HG02678 (cell line): ENCODE measurements around the gene RGS12.

Experiments used
- ATAC-seq: cut with Tn5 transposase; IDR thresholded peaks from one replicate; pipeline ENCODE4 v1.9.1; 2021; ENCODE audit warnings: mild to moderate bottlenecking, moderate library complexity; ENCODE audit not compliant: unreplicated experiment

Gene RGS12

GRCh38 chr4:3269991-3270611, 22.7 kb upstream of the RGS12 start:
- no peak for ATAC-seq

GRCh38 chr4:3271131-3271530, 21.7 kb upstream of the RGS12 start:
- ATAC-seq = no peak

- no peak for ATAC-seq
Measured at GRCh38 chr4:3276986-3277385, 15.8 kb upstream of the RGS12 start.

GRCh38 chr4:3280466-3280865, 12.4 kb upstream of the RGS12 start:
- ATAC-seq = no peak

- no peak for ATAC-seq
Measured at GRCh38 chr4:3283483-3283882, 9.3 kb upstream of the RGS12 start.

GRCh38 chr4:3283916-3284315, 8.9 kb upstream of the RGS12 start:
- no peak for ATAC-seq

- no peak for ATAC-seq
Measured at GRCh38 chr4:3284734-3285557, 7.9 kb upstream of the RGS12 start.

- ATAC-seq = peak; percentile 95
Measured at GRCh38 chr4:3285558-3286334, 7.1 kb upstream of the RGS12 start.

- ATAC-seq = no peak
Measured at GRCh38 chr4:3286335-3287175, 6.3 kb upstream of the RGS12 start.

GRCh38 chr4:3287271-3287971, 5.4 kb upstream of the RGS12 start:
- ATAC-seq = no peak

GRCh38 chr4:3287972-3288570, 4.8 kb upstream of the RGS12 start:
- ATAC-seq = no peak

- no peak for ATAC-seq
Measured at GRCh38 chr4:3288571-3289094, 4.2 kb upstream of the RGS12 start.

- ATAC-seq = no peak
Measured at GRCh38 chr4:3290476-3290875, 2.3 kb upstream of the RGS12 start.

GRCh38 chr4:3290889-3291321, 1.9 kb upstream of the RGS12 start:
- ATAC-seq = no peak

GRCh38 chr4:3291411-3291968, 1.3 kb upstream of the RGS12 start:
- no peak for ATAC-seq

GRCh38 chr4:3291969-3292570, 751 bp upstream of the RGS12 start:
- ATAC-seq = peak; percentile 14

GRCh38 chr4:3293401-3294391, 875 bp downstream of the RGS12 start:
- no peak for ATAC-seq
